HK-2 (cell line): ENCODE data around the gene RASAL2.
"Not testable (repeated sequence)": the region's sequence is repeated elsewhere in the genome, so short reads cannot be mapped to it uniquely, and the experiment has no call there.

Experiments used
- DNase-seq: peaks from one replicate; pipeline ENCODE4 v3.0.0-alpha.2; 2018; ENCODE audit not compliant: unreplicated experiment

Gene RASAL2

DNA sequence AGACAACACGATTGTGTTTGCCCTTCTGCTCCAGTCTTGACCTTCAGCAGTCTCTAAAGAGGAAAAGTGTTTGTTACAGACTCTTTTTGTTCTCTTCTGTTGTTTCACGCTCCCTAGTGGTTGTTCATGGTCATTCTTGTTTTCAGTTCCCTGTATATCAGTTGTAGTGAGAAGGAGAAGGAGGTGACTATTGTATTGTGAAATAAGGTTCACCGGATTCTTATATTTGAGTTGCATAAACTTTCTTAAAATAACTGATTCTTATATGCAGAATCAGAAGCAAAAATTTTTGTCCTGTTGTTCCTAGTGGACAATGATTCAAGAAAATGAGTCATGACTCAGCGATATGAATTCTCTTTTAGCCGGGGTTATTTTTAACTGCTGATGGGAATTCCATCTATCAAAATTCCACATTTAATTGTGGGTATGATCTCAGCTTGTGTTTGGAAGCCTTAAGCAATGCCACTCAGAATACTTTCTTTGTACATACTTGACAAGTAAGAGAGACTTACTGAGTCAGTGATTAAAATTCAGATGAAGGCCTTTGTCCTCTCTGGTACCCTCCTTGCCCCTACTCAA, 250.7 kb downstream of the RASAL2 start:
- no peak for DNase-seq

- no peak for DNase-seq
Measured at GRCh38 chr1:178345238-178345637, 251.3 kb downstream of the RASAL2 start.

DNA sequence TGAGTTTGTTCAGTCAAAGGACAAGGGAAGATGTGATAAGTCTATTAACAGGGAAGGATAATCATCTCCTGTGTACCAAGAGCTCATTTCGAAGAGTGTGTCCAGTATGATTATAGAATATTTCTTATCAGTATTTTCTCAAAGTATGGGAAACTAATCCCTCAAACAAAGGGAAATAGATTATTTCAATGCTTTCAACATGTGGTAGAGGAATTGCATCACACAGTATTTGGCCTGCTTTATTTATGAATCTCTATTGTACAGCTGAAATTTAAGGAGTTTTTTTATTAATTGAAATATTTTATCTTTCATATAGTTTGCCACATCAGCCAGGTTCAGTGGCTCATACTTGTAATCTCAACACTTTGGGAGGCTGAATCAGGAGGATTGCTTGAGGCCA, 251.9 kb downstream of the RASAL2 start:
- DNase-seq, result no peak

GRCh38 chr1:178349801-178350200, 255.9 kb downstream of the RASAL2 start:
- no peak for DNase-seq

DNA sequence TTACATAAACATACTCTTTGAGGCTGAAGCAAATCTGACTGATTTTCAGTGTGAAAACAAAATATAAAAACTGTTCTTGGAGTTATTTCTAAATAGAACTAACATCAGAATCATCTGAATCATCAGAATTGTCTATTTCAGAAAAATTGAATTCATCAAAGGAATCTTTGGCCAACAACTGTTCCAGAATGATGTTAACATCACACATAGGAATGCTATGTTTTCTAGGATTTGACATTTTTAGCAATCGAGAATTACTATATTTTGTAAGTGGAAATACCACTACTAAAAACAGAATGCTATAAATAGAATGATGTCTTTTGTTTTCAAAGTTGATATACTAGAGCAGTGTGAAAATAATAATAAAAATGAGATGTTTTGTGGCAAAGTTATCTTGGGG, 258.0 kb downstream of the RASAL2 start:
- not testable (repeated sequence) for DNase-seq

DNA sequence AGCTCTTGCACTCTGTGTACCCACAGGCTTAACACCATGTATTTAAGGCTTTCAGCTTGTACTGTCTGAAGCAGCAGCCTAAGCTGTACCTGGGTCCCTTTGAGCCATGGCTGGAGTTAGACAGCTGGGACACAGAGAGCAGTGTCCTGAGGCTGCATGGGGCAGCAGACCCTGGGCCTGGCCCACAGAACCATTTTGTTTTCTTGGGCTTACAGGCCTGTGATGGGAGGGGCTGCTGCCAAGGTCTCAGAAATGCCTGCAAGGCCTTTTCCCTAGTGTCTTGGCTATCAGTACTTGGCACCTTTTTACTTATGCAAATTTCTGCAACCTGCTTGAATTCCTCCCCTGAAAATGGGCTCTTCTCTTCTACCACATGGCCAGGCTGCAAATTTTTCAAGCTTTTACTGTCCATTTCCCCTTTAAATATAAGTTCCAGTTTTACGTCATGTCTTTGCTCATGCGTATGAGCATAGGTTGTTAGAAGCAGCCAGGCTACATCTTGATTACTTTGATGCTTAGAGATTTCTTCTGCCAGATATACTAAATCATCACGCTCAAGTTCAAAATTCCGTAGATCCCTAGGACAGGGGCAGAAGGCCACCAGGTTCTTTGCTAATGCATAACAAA, 259.0 kb downstream of the RASAL2 start:
- no peak for DNase-seq

DNA sequence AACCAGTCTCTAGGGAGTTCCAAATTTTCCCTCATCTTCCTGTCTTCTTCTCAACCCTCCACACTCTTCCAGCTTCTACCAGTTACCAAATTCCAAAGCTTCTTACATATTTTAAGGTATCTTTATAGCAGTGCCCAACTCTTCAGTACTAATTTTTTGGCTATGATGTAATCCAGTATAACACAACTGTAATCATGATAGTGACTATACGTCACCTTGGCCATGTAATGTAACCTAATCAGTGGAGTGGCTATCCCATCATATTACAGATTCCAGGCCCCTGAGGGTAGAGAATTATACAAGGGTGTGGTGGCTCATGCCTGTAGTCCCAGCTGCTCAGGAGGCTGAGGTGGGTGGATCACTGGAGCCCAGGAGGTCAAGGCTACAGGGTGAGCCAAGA, 259.6 kb downstream of the RASAL2 start:
- no peak for DNase-seq

- no peak for DNase-seq
Measured at GRCh38 chr1:178354816-178355215, 260.9 kb downstream of the RASAL2 start.

DNA sequence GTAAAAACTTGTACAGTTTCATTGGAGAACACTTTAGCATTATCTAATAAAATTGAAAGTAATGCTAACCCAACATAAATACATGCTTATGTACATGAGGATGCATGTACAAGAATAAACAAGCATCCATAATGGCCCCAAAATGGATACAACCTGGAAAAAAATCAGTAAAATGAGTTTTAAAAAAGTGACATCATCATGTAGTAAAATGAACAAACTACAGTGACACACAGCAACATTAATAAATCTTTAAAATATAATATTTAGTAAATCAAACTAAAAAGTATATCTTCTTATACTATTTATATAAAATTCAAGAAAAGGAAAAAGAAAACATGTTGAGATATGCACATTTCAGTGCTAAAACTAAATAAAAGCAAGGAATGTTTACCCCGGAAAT, 262.4 kb downstream of the RASAL2 start:
- no peak for DNase-seq

GRCh38 chr1:178358456-178358855, 264.6 kb downstream of the RASAL2 start:
- DNase-seq, result no peak

GRCh38 chr1:178360421-178360820, 266.5 kb downstream of the RASAL2 start:
- DNase-seq, result no peak

- no peak for DNase-seq
Measured at GRCh38 chr1:178361847-178362246, 267.9 kb downstream of the RASAL2 start.

GRCh38 chr1:178362747-178363146, 268.8 kb downstream of the RASAL2 start:
- no peak for DNase-seq

- DNase-seq, result no peak
Measured at GRCh38 chr1:178364782-178365181, 270.9 kb downstream of the RASAL2 start.

DNA sequence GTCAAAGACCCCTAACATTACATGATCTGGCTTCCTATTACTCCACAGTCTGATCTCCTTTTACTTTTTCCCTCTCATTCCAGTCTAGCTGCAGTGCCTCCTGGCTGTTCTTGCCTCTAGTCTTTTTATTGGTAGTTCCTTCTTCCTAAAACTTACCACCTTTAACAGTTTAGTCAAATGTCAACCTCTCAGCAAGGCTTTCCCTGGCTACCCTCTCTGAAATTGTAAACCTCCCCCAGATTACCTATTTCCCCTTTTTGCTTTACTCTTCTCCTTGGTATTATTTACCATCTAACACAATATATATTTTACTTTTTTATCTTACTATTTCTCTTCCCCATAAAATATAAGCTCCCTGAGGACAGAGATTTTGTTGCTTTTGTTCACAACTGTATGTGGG, 273.2 kb downstream of the RASAL2 start:
- DNase-seq, result no peak

DNA sequence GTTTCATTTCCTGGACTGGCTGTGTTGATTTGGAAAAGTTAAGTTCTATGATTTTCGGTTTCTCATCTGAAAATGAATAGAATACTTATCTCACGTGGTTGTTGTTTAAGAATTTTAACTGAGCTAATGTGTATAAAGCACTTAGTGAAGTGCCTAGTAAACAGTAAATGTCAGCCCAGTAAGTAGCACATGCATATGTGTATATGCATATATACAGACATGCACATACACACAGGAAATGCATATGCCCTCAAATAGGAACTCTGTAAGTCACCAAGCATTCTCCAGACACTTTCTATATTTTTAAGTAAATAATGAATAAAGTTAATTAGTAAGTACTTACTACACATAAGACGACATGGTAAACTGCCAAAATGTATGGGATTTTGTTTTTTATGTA, 274.3 kb downstream of the RASAL2 start:
- no peak for DNase-seq

GRCh38 chr1:178371235-178371634, 277.3 kb downstream of the RASAL2 start:
- no peak for DNase-seq

DNA sequence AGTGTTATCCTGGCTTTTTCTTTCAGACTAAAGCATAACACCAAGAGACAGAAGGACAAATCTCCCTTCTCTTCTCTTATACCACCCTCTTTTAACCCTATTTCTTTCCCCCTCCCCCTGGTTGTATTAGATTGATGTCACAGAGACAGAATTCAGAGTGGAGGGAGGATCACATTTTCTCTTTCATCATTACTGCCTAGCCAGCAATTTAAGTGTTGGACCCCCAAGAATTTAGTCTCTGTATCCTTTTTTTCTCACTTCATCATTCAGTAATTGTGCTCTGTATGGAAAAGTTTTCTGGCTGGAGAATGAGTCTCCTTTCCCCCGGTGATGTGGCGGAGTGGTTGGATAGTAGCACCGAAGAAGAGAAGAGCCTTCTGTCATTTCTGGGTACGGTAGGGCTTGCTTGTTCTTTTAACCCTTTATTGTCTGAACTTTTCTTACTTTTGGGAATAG, 278.1 kb downstream of the RASAL2 start:
- no peak for DNase-seq

- DNase-seq, result no peak
Measured at GRCh38 chr1:178374016-178374415, 280.1 kb downstream of the RASAL2 start.

DNA sequence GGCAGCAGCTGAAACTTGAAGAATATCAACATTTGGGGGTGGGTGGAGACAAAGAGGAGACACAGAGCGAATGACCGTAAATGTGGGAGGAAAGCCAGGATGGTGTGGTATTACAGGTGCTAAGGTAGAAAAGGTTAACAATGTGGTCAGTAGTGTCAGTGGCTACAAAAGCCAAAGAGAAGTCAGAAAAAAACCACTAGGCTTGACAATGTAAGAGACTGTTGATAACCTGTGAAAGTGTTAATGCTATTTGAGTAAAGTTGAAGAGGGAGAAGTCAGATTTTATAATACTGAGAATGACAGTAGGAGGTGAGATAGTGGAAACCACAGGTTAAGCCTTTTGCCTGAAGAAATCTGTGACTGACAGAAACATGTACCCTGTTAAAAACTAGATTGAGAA, 282.1 kb downstream of the RASAL2 start:
- no peak for DNase-seq

DNA sequence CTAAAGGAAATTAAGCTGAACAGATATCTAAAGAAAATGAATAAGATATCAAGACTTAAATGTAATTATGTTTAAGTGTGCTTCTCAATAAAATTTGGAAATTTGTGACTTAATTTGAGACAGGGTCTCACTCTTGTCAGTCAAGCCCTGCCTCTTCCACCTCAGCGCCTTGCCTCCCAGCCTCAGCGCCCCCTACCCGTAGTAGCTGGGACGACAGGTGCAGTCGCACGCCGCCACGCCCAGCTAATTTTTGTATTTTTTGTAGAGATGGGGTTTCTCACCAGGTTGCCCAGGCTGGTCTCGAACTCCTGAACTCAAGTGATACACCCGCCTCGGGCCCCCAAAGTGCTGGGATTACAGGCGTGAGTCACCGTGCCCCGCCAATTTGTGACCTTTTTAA, 285.9 kb downstream of the RASAL2 start:
- no peak for DNase-seq

DNA sequence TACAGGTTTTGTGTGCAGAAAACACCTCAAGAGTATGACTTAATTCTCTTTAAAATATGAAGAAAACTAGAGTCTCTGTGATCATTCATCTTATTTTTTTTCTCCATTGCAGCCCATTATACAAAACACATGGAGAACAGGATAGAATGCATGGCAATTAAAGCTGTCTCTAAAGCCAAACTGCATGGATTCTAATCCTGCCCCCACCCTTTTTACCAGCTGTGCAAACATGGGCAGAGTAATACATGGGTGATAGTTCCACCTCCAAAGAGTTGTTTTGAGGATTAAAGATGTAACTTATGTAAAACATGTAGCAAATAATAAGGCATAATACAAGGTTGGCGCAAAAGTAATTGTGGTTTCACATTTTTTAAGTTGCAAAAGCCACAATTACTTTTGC, 288.5 kb downstream of the RASAL2 start:
- DNase-seq, result no peak

DNA sequence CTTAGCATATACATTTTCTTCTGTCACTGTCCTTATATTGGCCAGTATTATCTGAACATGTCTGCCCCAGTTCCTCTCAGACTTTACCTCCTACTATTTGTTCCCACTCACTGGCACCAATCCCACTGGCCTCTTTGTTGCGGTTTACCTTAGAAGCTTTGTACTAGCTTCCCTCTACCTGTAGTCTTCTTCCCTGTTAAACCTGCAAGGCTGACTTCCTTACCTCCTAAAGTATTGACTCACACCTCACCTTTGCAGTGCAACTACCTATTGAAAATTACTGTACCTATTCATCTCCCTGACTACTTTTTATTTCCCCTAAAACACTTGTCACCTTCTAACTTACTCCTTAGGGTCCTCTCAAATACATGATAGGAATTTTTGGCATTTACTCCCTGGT, 291.8 kb downstream of the RASAL2 start:
- no peak for DNase-seq
